ENCODE results near the gene FOXO3. TPM values are rescaled to one million over a fixed set of nuclear protein-coding genes. Genes with fewer than 3 reads are reported as not detected.
A peak's percentile ranks its signal among the peaks of the same experiment; 100 is the strongest.

Gene FOXO3
- total and polyA plus RNA-seq, 2 of the 13 experiments (the other 11 are each of a cell fraction or from before 2014, with no cell fraction given), result 16.0 to 22.5 TPM

DNA sequence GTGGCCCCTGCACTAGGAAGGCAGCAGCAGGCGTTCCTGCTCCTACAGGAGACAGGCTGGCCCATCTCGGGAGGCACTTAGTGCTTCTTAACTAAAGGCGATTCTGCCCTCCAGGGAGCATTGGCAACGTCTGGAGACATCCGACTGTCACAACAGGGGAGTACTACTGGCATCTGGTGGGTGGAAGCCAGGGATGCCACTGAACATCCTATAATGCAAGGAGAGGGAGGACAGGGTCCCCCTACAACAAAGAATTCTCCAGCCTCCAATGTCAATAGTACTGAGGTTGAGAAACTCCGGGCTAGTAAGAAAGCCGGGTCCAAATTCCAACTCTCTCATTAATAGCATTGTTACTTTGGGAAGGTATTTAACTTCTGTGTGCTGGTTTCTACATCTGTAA is 168.1 kb downstream of the FOXO3 start (continued):
- no peak for TF ChIP-seq CERS6 (CRISPR knock-in tag; IDR thresholded peaks at IDR 0.05)
- TF ChIP-seq TRAFD1 (CRISPR knock-in tag; IDR thresholded peaks at IDR 0.05; ENCODE audit: borderline replicate concordance), result no peak
- TF ChIP-seq, protein P1, sequence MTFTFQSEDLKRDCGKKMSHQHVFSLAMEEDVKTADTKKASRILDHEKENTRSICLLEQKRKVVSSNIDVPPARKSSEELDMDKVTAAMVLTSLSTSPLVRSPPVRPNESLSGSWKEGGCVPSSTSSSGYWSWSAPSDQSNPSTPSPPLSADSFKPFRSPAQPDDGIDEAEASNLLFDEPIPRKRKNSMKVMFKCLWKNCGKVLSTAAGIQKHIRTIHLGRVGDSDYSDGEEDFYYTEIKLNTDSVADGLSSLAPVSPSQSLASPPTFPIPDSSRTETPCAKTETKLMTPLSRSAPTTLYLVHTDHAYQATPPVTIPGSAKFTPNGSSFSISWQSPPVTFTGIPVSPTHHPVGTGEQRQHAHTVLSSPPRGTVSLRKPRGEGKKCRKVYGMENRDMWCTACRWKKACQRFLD (CRISPR knock-in tag; IDR thresholded peaks at IDR 0.05; ENCODE audit: borderline replicate concordance), result no peak
- no peak for TF ChIP-seq MAZ (IDR thresholded peaks at IDR 0.05; ENCODE audit: borderline replicate concordance, low read depth, low read length)
- no peak for TF ChIP-seq MAZ (CRISPR knock-in tag; IDR thresholded peaks at IDR 0.05; ENCODE audit: low read depth)
- no peak for TF ChIP-seq PAF1 (CRISPR knock-in tag; IDR thresholded peaks at IDR 0.05)
- no peak for TF ChIP-seq SRY (CRISPR knock-in tag; IDR thresholded peaks at IDR 0.05)
- TF ChIP-seq MLLT10 (CRISPR knock-in tag; IDR thresholded peaks at IDR 0.05), result no peak
- TF ChIP-seq, protein P2, sequence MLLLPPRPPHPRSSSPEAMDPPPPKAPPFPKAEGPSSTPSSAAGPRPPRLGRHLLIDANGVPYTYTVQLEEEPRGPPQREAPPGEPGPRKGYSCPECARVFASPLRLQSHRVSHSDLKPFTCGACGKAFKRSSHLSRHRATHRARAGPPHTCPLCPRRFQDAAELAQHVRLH (CRISPR knock-in tag; IDR thresholded peaks at IDR 0.05; ENCODE audit: borderline replicate concordance, low read depth), result no peak
- TF ChIP-seq ADNP (CRISPR knock-in tag; IDR thresholded peaks at IDR 0.05), result no peak
- TF ChIP-seq, protein P3, sequence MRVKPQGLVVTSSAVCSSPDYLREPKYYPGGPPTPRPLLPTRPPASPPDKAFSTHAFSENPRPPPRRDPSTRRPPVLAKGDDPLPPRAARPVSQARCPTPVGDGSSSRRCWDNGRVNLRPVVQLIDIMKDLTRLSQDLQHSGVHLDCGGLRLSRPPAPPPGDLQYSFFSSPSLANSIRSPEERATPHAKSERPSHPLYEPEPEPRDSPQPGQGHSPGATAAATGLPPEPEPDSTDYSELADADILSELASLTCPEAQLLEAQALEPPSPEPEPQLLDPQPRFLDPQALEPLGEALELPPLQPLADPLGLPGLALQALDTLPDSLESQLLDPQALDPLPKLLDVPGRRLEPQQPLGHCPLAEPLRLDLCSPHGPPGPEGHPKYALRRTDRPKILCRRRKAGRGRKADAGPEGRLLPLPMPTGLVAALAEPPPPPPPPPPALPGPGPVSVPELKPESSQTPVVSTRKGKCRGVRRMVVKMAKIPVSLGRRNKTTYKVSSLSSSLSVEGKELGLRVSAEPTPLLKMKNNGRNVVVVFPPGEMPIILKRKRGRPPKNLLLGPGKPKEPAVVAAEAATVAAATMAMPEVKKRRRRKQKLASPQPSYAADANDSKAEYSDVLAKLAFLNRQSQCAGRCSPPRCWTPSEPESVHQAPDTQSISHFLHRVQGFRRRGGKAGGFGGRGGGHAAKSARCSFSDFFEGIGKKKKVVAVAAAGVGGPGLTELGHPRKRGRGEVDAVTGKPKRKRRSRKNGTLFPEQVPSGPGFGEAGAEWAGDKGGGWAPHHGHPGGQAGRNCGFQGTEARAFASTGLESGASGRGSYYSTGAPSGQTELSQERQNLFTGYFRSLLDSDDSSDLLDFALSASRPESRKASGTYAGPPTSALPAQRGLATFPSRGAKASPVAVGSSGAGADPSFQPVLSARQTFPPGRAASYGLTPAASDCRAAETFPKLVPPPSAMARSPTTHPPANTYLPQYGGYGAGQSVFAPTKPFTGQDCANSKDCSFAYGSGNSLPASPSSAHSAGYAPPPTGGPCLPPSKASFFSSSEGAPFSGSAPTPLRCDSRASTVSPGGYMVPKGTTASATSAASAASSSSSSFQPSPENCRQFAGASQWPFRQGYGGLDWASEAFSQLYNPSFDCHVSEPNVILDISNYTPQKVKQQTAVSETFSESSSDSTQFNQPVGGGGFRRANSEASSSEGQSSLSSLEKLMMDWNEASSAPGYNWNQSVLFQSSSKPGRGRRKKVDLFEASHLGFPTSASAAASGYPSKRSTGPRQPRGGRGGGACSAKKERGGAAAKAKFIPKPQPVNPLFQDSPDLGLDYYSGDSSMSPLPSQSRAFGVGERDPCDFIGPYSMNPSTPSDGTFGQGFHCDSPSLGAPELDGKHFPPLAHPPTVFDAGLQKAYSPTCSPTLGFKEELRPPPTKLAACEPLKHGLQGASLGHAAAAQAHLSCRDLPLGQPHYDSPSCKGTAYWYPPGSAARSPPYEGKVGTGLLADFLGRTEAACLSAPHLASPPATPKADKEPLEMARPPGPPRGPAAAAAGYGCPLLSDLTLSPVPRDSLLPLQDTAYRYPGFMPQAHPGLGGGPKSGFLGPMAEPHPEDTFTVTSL (CRISPR knock-in tag; IDR thresholded peaks at IDR 0.05; ENCODE audit: borderline replicate concordance), result no peak
- TF ChIP-seq SMAD1 (CRISPR knock-in tag; IDR thresholded peaks at IDR 0.05; ENCODE audit: borderline replicate concordance, low read depth), result no peak
- no peak for TF ChIP-seq ZNF121 (CRISPR knock-in tag; IDR thresholded peaks at IDR 0.05)
- TF ChIP-seq JARID2 (CRISPR knock-in tag; IDR thresholded peaks at IDR 0.05; ENCODE audit: insufficient replicate concordance), result no peak
- TF ChIP-seq, protein P4, sequence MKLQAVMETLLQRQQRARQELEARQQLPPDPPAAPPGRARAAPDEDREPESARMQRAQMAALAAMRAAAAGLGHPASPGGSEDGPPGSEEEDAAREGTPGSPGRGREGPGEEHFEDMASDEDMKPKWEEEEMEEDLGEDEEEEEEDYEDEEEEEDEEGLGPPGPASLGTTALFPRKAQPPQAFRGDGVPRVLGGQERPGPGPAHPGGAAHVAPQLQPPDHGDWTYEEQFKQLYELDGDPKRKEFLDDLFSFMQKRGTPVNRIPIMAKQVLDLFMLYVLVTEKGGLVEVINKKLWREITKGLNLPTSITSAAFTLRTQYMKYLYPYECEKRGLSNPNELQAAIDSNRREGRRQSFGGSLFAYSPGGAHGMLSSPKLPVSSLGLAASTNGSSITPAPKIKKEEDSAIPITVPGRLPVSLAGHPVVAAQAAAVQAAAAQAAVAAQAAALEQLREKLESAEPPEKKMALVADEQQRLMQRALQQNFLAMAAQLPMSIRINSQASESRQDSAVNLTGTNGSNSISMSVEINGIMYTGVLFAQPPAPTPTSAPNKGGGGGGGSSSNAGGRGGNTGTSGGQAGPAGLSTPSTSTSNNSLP (IDR thresholded peaks at IDR 0.05; ENCODE audit: low read depth, low read length), result no peak
- TF ChIP-seq ZNF326 (CRISPR knock-in tag; IDR thresholded peaks at IDR 0.05; ENCODE audit: borderline replicate concordance), result no peak
- peak; percentile 40; the same call in 1 of the 2 replicates for TF ChIP-seq SMC3 (IDR thresholded peaks at IDR 0.05; ENCODE audit: low read length)
